ENCODE results near the gene MIOX.

The MIOX gene

DNA sequence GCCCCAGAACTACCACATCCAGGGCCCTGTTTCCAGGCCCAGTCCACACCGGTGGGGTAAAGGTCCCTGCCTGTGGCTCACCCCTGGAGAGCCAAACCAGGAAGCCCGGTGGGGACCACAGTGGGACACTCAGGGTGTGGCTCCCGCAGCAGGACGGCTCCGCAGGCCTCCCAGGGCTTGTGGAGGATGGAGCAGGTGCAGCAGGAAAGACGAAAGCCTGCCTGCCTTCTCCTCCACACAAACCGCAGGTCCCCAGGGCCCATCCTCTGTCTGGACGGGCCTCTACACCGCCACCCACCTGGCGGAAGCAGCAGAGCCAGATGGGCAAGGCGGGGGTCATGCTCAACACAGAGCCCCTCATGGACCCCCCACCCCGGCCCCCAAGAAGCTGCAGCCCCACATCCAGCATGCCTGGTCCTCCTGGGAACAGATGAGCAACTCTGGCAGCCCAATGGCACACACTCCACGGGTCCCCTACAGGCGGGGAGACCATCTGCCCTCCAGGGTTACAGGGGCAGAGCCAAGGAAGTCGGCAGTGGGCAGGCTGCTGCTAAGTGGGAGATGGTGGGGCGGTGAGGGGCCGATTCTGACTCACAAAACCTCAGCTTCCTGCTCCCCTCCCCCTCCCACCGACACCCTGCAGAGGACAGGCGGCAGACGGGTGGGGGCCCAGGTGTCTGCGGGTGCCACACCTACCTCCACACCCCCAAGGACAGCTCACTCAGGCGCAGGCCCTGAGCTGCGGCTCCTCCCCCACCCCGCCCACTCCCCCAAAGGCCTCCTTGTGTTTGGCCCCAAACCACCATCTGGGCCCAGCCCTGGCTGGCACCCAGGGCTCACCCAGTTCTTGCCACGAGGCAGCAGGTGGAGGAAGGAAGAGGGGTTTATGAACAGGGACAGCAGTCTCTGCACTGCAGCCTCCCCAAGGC lies 17.0 kb upstream of the MIOX start:
- TF ChIP-seq EZH2phosphoT487 (IDR thresholded peaks at IDR 0.05; ENCODE audit: borderline replicate concordance): no peak
- TF ChIP-seq, protein P1, sequence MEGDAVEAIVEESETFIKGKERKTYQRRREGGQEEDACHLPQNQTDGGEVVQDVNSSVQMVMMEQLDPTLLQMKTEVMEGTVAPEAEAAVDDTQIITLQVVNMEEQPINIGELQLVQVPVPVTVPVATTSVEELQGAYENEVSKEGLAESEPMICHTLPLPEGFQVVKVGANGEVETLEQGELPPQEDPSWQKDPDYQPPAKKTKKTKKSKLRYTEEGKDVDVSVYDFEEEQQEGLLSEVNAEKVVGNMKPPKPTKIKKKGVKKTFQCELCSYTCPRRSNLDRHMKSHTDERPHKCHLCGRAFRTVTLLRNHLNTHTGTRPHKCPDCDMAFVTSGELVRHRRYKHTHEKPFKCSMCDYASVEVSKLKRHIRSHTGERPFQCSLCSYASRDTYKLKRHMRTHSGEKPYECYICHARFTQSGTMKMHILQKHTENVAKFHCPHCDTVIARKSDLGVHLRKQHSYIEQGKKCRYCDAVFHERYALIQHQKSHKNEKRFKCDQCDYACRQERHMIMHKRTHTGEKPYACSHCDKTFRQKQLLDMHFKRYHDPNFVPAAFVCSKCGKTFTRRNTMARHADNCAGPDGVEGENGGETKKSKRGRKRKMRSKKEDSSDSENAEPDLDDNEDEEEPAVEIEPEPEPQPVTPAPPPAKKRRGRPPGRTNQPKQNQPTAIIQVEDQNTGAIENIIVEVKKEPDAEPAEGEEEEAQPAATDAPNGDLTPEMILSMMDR (conservative IDR thresholded peaks at IDR 0.05; ENCODE audit: low read length): peak; percentile 33; the same call in 1 of the 2 replicates
- Histone ChIP-seq H3K79me2 (ENCODE audit: insufficient read depth, low read length) (peaks cover 86% of the 10 kb centered on the region), H3K9me2 (replicated peaks; ENCODE audit: low read depth, low read length) (no peaks in the 10 kb centered on the region), H3K9ac (ENCODE audit: low read depth, low read length, poor library complexity, severe bottlenecking) (peak overlapping the region; percentile 88), H3K27me3 (ENCODE audit: insufficient read depth, low read length, poor library complexity, severe bottlenecking) (no peaks in the 10 kb centered on the region), H2AFZ (ENCODE audit: low read length) (no peak overlapping the region), H3K4me1 (ENCODE audit: insufficient read depth, low read length, poor library complexity, severe bottlenecking) (peaks cover 63% of the 10 kb centered on the region), H3K4me2 (ENCODE audit: low read depth, low read length, poor library complexity, severe bottlenecking) (peak overlapping the region; percentile 94), H3F3A (ENCODE audit: low read depth) (peaks cover 10% of the 10 kb centered on the region; the same call in 1 of the 2 replicates), H4K20me1 (ENCODE audit: insufficient read depth, low read length, poor library complexity, severe bottlenecking) (peaks cover 37% of the 10 kb centered on the region), H3K9me3 (ENCODE audit: insufficient read depth, low read depth, low read length) (no peaks in the 10 kb centered on the region), H3K36me3 (ENCODE audit: insufficient read depth, low read length) (peaks cover 28% of the 10 kb centered on the region; the same call in 1 of the 2 replicates), H3K4me3 (ENCODE audit: low read length, poor library complexity, severe bottlenecking) (peak overlapping the region; percentile 72)

DNA sequence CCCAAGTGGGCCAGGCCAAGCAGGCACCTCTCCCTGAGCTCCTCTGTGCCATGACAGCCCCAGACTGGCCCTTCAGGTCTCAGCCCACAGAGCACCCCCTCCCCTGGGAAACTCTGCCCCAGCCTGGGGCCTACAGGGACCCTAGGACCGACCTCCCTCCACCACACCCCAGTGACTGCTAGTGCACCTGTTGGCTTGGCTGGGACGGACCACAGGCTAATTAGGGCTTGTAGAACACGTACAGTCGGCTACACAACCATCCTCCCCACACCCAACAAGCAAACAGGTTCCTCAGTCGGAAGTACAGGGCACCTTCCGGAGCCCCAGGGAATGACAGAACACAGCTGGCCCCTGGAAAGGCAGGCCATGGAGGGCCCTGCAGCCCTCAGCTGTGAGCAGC lies 16.2 kb upstream of the MIOX start:
- peak overlapping the region; percentile 94 for H3K4me2 ChIP-seq (ENCODE audit: low read depth, low read length, poor library complexity, severe bottlenecking)
- no peaks in the 10 kb centered on the region for H3K27me3 ChIP-seq (ENCODE audit: insufficient read depth, low read length, poor library complexity, severe bottlenecking)
- H3K79me2 ChIP-seq (ENCODE audit: insufficient read depth, low read length): peaks cover 82% of the 10 kb centered on the region
- peak overlapping the region; percentile 72 for H3K4me3 ChIP-seq (ENCODE audit: low read length, poor library complexity, severe bottlenecking)
- H3K9ac ChIP-seq (ENCODE audit: low read depth, low read length, poor library complexity, severe bottlenecking): peak overlapping the region; percentile 85
- H3K9me2 ChIP-seq (replicated peaks; ENCODE audit: low read depth, low read length): no peaks in the 10 kb centered on the region
- peaks cover 36% of the 10 kb centered on the region for H4K20me1 ChIP-seq (ENCODE audit: insufficient read depth, low read length, poor library complexity, severe bottlenecking)
- peaks cover 10% of the 10 kb centered on the region; the same call in 1 of the 2 replicates for H3F3A ChIP-seq (ENCODE audit: low read depth)
- no peak overlapping the region for H2AFZ ChIP-seq (ENCODE audit: low read length)
- peaks cover 20% of the 10 kb centered on the region; the same call in 1 of the 2 replicates for H3K36me3 ChIP-seq (ENCODE audit: insufficient read depth, low read length)
- H3K4me1 ChIP-seq (ENCODE audit: insufficient read depth, low read length, poor library complexity, severe bottlenecking): peaks cover 67% of the 10 kb centered on the region
- H3K9me3 ChIP-seq (ENCODE audit: insufficient read depth, low read depth, low read length): no peaks in the 10 kb centered on the region
- TF ChIP-seq, protein P1 (conservative IDR thresholded peaks at IDR 0.05; ENCODE audit: low read length): no peak
- TF ChIP-seq EZH2phosphoT487 (IDR thresholded peaks at IDR 0.05; ENCODE audit: borderline replicate concordance): no peak

DNA sequence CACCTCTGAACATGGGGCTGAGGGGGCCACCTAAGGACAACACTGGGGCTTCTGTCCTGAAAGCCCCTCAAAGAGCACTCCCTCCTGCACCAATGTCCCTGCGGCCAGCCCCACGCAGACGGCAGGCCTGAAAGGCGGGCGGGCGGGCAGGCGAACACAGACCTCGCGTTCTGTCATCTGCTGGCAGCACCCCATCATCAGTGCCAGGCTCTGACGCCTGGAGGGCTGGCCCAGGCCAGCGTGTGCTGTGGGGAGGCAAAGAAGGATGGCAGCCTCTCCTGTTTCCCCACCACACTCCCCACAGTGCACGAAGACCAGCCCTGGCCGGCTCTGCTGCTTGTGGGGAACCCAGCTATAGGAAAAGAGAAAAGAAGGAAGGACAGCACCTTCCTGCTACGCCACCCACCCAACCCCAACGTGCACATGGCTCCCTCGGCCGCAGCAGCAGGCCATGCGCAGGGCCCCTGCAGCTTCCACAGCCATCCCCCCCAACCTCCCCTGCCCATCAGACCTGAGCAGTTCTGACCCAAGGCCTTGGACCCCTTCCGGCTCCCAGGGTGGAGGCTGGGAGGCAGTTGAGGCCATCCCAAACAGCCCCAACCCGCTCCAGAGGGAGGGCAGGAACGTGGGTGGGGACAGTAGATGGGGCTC lies 15.3 kb upstream of the MIOX start:
- Histone ChIP-seq H3K4me3 (ENCODE audit: low read length, poor library complexity, severe bottlenecking) (peak overlapping the region; percentile 72), H3F3A (ENCODE audit: low read depth) (peaks cover 10% of the 10 kb centered on the region; the same call in 1 of the 2 replicates), H3K36me3 (ENCODE audit: insufficient read depth, low read length) (peaks cover 11% of the 10 kb centered on the region; the same call in 1 of the 2 replicates), H3K9ac (ENCODE audit: low read depth, low read length, poor library complexity, severe bottlenecking) (peak overlapping the region; percentile 85), H3K79me2 (ENCODE audit: insufficient read depth, low read length) (peaks cover 74% of the 10 kb centered on the region), H3K9me2 (replicated peaks; ENCODE audit: low read depth, low read length) (no peaks in the 10 kb centered on the region), H4K20me1 (ENCODE audit: insufficient read depth, low read length, poor library complexity, severe bottlenecking) (peaks cover 34% of the 10 kb centered on the region), H3K4me2 (ENCODE audit: low read depth, low read length, poor library complexity, severe bottlenecking) (peak overlapping the region; percentile 94), H3K27me3 (ENCODE audit: insufficient read depth, low read length, poor library complexity, severe bottlenecking) (no peaks in the 10 kb centered on the region), H3K9me3 (ENCODE audit: insufficient read depth, low read depth, low read length) (no peaks in the 10 kb centered on the region), H2AFZ (ENCODE audit: low read length) (no peak overlapping the region), H3K4me1 (ENCODE audit: insufficient read depth, low read length, poor library complexity, severe bottlenecking) (peaks cover 68% of the 10 kb centered on the region)
- no peak for TF ChIP-seq EZH2phosphoT487 (IDR thresholded peaks at IDR 0.05; ENCODE audit: borderline replicate concordance)
- TF ChIP-seq, protein P1 (conservative IDR thresholded peaks at IDR 0.05; ENCODE audit: low read length): no peak

Data from Loucy (cell line).